ENCODE results near the gene CREB3L2.

CREB3L2 gene

GRCh38 chr7:137958470-137959431 lies 43.1 kb downstream of the CREB3L2 start:
- no peak overlapping the region for H3K4me3 ChIP-seq (ENCODE audit: low read depth, low read length)
- in situ Hi-C loops (cut with HindIII; ENCODE audit: low sequenced_read_pairs): no loop called here
- DNase-seq (ENCODE audit: low read depth, low spot score): no peak
- TF ChIP-seq CTCF (IDR thresholded peaks at IDR 0.05; ENCODE audit: low read depth, low read length): no peak

DNA sequence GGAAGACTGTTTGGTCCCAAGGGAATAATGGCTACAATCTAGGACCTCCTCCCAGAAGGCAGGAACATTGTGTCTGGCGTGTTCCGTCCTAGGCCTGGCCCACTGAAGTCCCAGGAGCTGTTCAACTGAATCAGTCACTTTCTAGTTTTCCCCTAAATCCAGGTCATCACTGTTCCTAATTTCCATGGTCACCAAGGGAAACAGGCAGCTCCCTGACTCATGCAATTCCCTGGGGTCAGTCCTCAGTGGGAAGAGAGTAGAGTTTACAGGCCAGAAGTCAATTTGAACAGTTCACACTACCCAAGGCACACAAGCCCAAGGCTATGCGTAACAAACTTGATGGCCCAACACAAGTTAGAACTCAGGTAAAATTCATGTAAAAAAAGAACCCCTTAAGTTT lies 44.0 kb downstream of the CREB3L2 start:
- DNase-seq (ENCODE audit: low read depth, low spot score): no peak
- no peak for TF ChIP-seq CTCF (IDR thresholded peaks at IDR 0.05; ENCODE audit: low read depth, low read length)
- in situ Hi-C loops (cut with HindIII; ENCODE audit: low sequenced_read_pairs): no loop called here
- no peak overlapping the region for H3K4me3 ChIP-seq (ENCODE audit: low read depth, low read length)

DNA sequence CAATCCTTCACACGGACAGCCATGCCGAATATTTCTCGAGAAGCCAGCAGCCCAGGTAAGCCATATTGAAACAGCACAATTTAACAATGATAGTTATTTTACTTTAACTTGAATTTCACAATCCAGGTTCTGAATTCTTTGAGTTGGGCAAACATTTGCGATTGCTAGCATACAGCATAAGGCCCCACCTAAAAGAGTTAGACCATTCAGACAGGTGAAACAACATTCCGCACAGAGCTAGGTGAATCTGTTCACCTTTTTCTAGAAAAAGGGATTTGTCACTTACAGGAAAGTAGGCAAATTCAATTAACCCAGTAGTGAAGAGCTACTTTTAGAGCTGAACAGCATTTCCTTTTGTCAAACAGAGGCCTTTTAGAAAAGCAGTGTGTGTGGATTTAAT lies 45.3 kb downstream of the CREB3L2 start:
- TF ChIP-seq CTCF (IDR thresholded peaks at IDR 0.05; ENCODE audit: low read depth, low read length): no peak
- in situ Hi-C loops (cut with HindIII; ENCODE audit: low sequenced_read_pairs): no loop called here
- no peak overlapping the region for H3K4me3 ChIP-seq (ENCODE audit: low read depth, low read length)
- no peak for DNase-seq (ENCODE audit: low read depth, low spot score)

DNA sequence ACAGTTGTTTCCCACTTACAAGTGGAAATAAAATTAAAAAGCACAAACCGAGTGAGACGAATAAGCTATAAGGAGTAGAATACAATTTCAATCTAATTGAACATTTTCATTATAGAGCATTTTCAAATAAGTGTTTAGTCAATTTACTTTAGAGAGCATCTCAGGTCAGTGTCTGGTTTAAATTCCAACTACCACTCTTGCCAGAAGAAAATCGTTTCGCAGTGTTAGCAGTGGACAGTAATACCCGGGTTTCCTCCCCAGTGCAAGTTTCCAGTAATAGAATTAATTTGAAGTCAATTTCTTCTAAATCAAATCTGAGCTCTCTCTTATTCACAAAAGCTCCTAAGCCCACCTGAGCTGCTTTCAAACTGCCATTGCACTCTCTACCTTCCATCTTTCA lies 45.7 kb downstream of the CREB3L2 start:
- in situ Hi-C loops (cut with HindIII; ENCODE audit: low sequenced_read_pairs): no loop called here
- no peak for DNase-seq (ENCODE audit: low read depth, low spot score)
- no peak overlapping the region for H3K4me3 ChIP-seq (ENCODE audit: low read depth, low read length)

DNA sequence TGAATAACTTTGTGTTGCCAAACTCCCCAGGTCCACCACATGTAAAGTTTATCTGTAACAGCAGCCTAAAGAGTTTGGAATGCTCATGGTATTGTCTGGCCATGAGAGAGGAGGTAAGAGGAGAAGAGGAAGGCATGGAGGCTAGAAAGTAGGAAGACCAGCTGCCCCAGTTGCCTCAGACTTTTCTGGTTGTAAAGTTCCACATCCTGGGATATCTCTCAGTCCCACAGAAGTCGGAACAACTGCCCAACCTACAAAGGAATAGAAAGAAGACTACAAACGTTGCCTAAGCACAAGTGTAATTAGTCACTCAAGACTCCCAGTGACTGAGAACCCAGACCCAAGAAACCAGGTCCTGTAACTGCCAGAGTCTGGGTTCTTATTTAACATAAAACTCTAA lies 47.3 kb downstream of the CREB3L2 start:
- no peak overlapping the region for H3K4me3 ChIP-seq (ENCODE audit: low read depth, low read length)
- TF ChIP-seq CTCF (IDR thresholded peaks at IDR 0.05; ENCODE audit: low read depth, low read length): no peak
- peak; percentile 46 for DNase-seq (ENCODE audit: low read depth, low spot score)
- in situ Hi-C loops (cut with HindIII; ENCODE audit: low sequenced_read_pairs): no loop called here

More for the DNA sequence above, 45.7 kb downstream of the CREB3L2 start:
- no peak for TF ChIP-seq CTCF (IDR thresholded peaks at IDR 0.05; ENCODE audit: low read depth, low read length)

GRCh38 chr7:137953665-137954470 lies 48.0 kb downstream of the CREB3L2 start:
- TF ChIP-seq CTCF (IDR thresholded peaks at IDR 0.05; ENCODE audit: low read depth, low read length): no peak
- DNase-seq (ENCODE audit: low read depth, low spot score): peak; percentile 89
- in situ Hi-C loops (cut with HindIII; ENCODE audit: low sequenced_read_pairs): no loop called here
- no peak overlapping the region for H3K4me3 ChIP-seq (ENCODE audit: low read depth, low read length)
